HG03280 (cell line): Measurements from ENCODE around the gene OR4N2.
"Not testable (repeated sequence)": the region's sequence is repeated elsewhere in the genome, so short reads cannot be mapped to it uniquely, and the experiment has no call there.

Experiments
- ATAC-seq: cut with Tn5 transposase; IDR thresholded peaks from one replicate; pipeline ENCODE4 v1.9.1; 2021; ENCODE audit warnings: mild to moderate bottlenecking, moderate library complexity; ENCODE audit not compliant: unreplicated experiment

The OR4N2 gene

GRCh38 chr14:19834203-19834848 lies 30.8 kb downstream of the OR4N2 start:
- not testable (repeated sequence) for ATAC-seq

- no peak for ATAC-seq
Observed at GRCh38 chr14:19838433-19838832, 34.9 kb downstream of the OR4N2 start.

DNA sequence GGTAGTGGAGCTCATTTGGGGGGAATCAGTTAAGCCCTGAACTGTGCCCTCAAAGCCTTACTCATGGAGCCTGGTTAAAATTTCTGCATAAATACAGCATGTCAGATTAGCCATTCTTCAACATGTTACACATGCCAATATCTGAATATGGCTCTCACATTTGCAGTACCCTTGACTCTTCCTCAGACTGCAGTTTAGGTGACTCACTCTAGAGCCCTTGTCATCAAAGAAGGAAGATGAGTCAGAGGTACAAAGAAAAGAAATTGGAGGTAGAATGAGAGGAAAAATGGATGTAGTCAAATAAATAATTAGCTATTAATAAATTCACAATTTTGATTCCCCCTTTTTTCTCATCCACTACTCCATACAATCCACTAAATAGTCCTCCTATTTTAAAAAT lies 47.8 kb downstream of the OR4N2 start:
- no peak for ATAC-seq

DNA sequence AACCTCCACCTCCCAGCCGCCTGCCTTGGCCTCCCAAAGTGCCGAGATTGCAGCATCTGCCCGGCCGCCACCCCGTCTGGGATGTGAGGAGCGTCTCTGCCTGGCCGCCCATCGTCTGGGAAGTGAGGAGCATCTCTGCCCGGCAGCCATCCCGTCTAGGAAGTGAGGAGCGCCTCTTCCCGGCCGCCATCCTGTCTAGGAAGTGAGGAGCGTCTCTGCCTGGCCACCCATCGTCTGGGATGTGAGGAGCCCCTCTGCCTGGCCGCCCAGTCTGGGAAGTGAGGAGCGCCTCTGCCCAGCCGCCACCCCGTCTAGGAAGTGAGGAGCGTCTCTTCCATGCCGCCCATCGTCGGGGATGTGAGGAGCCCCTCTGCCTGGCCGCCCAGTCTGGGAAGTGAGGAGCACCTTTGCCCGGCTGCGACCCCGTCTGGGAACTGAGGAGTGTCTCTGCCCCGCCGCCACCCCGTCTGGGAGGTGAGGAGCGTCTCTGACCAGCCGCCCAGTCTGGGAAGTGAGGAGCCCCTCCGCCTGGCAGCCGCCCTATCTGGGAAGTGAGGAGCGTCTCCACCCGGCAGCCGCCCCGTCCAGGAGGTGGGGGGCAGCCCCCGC lies 62.6 kb downstream of the OR4N2 start:
- ATAC-seq = not testable (repeated sequence)

- no peak for ATAC-seq
Observed at GRCh38 chr14:19873178-19873577, 69.6 kb downstream of the OR4N2 start.

DNA sequence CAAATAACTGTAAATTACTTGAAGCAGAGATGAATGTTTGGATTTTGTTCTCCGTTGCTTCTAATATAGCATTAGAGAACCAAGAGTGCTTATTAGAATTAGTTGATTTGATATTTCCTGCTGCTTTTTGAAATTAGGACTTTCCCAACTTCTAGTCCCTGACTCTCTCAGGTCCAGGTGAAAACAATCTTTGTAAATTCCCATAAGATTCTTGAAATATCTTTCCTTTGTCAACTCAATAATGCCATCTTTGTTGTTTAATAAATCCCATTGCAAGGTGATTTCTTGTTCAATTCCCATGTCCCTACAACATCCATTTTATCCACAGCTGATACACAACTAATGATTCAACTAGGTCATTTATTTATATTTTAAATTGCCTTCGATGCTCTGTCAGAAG lies 71.3 kb downstream of the OR4N2 start, which contains the start of gene OR4K2:
Gene OR4K2, plus strand, starts transcription at position 301 of the 400 bp plus-strand sequence. CDS start 1,126 bp downstream, outside the sequence.
- ATAC-seq = no peak

GRCh38 chr14:19878029-19878642 lies 74.6 kb downstream of the OR4N2 start:
- ATAC-seq = no peak
